Esophagus mucosa (tissue), 1 donor: ENCODE data around the gene PPARGC1A. TPM values are rescaled to one million over a fixed set of nuclear protein-coding genes. Genes with fewer than 3 reads are reported as not detected.

ENCODE experiments used
- ATAC-seq: fragments of 200-7000 bp; cut with Tn5 transposase; one replicate; pipeline ENCODE4 v1.9.1; 2020
- total RNA-seq: library from RNA; stranded (reverse); gene quantifications from one replicate; pipeline ENCODE4 v1.2.4, GENCODE V29; 2023
- donor health status: DM: yes; HTN: yes; CAD: no.

PPARGC1A gene
- 0.60 TPM for total RNA-seq

DNA sequence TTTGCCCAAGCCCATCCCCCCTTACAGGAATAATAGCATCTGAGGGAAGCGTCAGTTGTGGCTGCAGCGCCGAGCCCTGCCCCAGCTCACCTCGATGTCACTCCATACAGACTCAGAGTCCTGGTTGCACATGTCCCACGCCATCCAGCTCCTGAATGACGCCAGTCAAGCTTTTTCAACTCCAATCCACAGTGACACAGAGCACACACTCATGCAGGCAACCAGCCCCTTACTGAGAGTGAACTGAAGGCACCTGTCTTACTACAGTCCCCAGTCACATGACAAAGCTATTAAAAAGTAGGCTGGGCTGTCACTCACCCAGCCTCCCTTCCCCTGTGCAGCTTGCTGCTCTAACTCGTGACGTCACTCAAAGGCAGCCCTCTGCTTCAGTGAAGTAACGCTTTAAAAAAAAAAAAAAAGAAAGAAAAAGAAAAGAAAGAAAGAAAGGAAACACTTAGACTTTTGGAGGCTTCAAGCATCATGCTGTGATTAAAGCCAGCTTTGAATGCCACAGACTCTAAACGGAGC is at the start of gene PPARGC1A:
Gene PPARGC1A (minus strand): TSS at position 234 of the 528 bp plus-strand sequence. CDS start 90 bp downstream, at position 144.
- peak; percentile 81 for ATAC-seq

GRCh38 chr4:23938796-23939195 is 48.9 kb upstream of the PPARGC1A start:
- ATAC-seq, result no peak

- ATAC-seq, result no peak
These were observed 47.3 kb upstream of the PPARGC1A start for GRCh38 chr4:23937173-23937572.

DNA sequence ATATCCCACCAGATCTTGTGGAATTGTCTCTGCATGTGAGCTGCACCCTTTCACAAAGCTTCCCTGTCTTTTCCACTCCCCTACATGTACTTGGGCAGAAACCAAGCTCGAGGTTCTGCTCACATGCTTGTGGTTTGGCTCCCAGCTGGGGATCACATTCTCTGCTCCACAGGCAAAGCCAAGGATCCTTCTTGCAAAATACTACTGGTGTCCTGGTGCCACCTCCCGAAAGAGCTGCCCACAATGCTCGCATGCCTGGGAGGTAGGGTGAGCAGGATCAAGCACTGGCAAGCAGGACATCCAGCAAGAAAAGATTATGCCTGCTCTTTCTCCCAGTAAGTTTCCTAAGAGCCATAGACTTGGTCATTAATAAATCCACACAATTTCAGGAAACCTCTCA is 45.1 kb upstream of the PPARGC1A start:
- ATAC-seq, result peak; percentile 63

DNA sequence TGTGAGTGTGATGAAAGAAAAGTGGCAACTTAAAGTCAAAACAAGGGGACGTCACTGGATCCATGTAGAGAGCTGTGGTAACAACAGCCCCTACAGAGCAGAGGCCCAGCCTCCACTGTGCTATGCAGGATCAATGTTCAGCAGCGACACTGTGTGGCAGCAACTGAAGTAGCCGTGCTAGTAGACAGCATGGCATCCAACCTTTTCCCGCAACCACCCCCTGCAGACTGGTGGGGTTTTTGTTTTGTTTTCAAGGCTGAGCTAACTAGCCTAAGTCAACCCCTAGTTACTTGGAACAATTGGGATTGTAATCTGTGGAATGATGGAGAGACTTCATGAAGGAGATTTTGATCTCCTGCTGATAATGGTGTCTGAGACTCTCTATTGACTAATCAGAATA is 44.4 kb upstream of the PPARGC1A start:
- ATAC-seq, result no peak

DNA sequence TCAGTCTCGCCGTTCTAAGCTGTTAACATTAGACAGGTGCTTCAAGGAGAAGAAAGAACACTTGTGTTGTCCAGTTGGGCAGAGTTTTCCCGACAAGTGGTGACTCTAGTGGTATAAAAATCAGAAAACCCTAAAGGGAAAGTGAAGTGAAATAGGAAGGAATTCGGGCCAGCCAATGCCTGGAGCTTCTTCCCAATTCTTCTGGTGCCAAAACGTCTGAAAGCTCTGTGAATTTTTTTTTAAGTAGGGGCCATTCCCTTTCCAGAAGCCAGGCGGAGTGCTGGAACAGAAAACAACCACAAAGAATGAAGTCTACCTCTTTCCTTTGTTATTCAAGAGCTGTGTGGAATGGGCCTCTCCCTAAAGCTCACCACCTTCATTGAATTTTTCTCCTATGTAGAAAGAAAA is 43.1 kb upstream of the PPARGC1A start:
- ATAC-seq, result no peak

DNA sequence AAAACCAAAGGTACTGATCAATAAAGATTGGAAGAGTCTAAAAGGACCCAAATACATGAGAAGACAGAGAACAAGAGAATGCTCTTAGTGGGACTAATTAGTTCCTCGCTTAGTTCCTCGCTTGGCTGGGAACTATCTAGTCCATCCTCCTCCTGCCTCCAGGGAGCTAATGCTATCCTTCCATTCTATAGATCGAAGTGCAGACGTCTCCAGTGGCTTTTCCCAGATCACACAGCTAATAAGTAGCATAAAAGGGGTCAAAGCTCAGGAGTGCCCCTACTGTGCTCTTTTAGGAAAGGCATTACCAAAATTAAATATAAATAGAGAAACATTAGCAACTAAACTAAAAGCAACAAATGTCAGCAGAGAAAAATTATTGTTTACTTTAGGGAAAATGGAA is 42.3 kb upstream of the PPARGC1A start:
- ATAC-seq, result no peak

DNA sequence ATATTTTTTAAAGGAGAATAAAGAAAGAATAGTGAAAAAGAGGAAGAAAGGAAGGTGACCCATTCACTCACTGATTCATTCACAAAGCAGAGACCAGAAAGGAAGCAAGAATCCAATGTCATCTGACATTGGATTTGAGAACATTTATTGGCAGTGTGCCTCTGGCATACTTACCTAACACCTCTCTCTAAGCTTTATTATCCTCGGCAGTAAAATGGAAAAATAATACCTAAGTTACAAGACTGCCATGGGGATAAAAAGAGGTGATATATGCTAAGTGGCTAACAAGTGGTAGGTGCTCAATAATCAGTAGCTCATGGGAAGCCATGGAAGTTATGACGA is 41.6 kb upstream of the PPARGC1A start:
- no peak for ATAC-seq

- peak; percentile 39 for ATAC-seq
These were observed 41.1 kb upstream of the PPARGC1A start for GRCh38 chr4:23930750-23931488.

DNA sequence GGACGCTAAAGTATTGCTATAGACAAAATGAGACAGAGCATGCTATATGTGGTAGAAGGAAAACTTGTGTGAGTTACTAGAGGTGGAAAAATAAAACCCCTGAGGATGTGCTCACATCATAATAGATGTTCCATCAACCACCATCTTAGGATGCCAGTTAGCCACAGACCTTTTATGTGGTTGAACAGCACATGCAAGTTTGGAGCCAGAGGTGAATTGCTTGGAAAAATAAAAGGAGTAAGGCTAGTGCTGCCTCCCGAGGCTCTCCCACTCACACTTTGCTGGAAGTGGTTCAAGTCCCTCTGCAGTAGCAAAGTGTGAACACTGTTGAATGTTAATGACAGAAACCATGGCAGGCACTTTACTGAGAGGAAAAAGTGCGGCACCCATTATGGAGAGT is 39.4 kb upstream of the PPARGC1A start:
- no peak for ATAC-seq

DNA sequence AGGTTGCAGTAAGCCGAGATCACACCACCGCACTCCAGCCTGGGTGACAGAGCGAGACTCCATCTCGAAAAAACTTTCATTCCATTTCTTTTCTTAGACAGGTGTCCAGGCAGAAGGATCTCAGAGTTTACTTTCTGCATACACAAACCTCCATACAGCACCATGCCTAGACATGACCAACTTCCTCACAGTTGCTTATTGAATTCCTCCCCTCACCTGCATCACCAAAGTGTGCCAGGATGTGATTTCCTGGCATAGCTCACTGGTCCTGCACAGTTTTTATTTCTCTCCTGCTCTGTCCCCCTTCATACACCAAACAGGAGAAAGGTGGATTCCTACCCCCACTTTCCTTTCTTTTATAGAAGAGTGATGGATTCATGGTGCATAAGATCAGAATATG is 34.7 kb upstream of the PPARGC1A start:
- ATAC-seq, result no peak

GRCh38 chr4:23923840-23924239 is 34.0 kb upstream of the PPARGC1A start:
- no peak for ATAC-seq

GRCh38 chr4:23923141-23923540 is 33.3 kb upstream of the PPARGC1A start:
- ATAC-seq, result peak; percentile 51

GRCh38 chr4:23922541-23923111 is 32.8 kb upstream of the PPARGC1A start:
- no peak for ATAC-seq

- ATAC-seq, result no peak
These were observed 32.2 kb upstream of the PPARGC1A start for GRCh38 chr4:23922013-23922412.

DNA sequence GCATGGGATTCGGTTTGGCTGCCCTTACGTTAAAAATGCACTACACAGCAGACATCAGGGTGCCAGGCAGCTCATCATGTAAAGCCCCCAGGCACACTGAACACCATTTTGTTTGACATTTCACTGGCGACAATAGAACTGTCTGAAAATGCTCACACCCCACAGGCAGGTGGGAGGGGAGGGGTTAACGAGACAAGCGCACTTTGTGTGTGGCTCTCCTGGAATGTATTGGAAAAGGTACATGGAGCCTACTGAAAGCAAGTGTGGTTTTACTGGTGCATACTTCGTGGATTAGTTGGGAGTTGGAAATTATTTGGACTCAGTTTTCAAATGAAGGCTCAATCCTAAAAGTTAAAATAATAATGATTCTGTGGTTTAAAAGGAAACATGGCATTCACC is 31.6 kb upstream of the PPARGC1A start:
- ATAC-seq, result no peak

DNA sequence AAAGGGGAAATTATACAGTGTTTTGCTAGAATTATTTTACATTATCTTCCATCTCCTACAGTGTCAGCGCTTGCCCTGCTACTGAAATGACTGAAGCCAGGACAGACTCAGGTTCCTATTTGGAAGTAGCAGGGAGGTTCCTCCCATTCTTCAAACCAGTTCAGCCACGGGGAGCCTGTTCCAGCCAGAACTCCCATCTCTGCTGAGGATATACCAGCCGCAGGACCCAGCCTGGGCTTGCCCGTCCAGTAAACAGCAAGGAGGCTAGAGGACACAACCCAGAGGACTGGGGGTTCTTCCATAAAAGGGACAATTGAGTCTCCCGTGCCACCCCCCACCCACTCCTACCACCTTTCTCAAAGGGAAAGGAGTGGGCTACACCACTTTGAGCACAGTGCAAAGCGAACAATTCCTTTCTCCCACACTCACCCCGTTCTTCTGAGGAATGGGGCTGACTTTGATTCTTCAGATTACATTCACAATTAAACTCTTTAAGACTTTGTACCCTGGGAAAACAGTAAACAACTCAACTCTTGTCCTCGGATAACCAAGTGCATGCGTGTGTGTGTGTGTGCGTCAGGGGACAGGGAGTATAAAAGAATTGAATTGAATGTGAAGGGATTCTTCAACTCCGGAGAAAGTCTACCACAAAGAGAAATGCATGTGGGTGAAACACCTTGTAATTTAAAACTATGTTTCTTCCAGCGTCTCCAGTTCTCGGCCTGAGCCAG is 31.0 kb upstream of the PPARGC1A start:
- ATAC-seq, result peak; percentile 83

GRCh38 chr4:23920296-23920695 is 30.4 kb upstream of the PPARGC1A start:
- no peak for ATAC-seq

- no peak for ATAC-seq
These were observed 26.4 kb upstream of the PPARGC1A start for GRCh38 chr4:23916282-23916681.

DNA sequence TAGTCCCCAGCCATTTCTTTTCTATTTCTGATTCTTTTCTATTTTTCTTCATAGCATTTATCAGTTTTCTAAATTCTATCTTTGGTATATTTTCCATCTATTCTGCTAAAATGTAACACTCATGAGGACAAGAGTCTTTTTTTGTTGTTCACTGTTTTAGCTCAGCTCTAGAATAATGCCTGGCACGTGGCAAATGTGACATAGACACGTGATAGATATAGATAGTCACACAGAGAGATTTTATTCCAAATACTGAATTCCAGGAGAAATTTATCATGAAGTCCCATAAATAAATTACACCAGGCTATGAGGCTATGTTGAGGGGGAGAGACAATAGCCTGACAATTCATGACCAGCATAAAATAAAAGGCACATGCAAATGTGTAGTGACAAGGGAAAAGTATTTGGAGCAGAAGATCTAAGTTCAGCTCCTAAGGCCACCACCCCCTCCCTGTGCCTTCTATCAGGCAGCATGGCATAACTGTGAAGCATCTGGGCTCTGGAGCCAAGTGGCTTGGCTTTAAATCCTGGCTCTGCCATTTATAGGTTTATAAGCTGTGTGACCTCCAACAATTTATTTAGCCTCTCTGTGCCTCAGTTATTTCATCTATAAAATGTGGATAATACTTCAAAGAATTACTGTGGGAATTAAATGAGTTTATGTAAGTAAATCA is 25.7 kb upstream of the PPARGC1A start:
- no peak for ATAC-seq

DNA sequence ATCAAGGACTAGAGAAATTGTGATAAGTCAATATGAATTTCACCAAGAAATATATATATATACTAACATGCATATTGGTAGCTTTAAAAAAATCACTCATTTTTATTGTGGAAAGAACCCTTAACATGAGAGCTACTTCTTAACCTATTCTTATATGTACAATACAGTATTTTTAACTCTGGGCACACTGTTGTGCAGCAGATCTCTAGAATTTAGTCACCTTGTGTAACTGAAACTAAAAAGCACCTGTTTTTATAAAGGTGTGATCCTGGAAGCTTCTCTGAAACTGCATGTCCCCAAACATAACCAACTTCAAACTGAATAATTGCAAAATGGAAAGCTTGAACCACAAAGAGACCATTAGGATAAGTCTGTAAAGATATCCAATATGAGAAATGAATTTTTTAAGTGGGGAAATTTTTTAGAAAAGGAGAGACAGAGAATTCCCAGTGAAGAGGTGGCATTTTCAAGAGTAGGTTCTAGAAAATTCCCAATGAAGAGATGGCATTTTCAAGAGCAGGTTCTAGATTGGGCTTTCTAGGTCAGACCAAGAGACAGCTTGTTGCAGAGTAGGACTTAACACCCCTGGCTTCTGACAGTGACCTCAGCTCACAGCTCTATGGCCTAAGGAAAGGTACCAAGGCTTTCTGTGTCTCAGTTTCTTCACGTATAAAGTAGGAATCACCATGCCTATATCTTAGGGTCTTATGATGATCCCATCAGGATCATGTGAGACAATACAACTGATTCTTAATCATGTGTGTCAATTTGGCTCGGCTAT is 22.0 kb upstream of the PPARGC1A start:
- ATAC-seq, result no peak

DNA sequence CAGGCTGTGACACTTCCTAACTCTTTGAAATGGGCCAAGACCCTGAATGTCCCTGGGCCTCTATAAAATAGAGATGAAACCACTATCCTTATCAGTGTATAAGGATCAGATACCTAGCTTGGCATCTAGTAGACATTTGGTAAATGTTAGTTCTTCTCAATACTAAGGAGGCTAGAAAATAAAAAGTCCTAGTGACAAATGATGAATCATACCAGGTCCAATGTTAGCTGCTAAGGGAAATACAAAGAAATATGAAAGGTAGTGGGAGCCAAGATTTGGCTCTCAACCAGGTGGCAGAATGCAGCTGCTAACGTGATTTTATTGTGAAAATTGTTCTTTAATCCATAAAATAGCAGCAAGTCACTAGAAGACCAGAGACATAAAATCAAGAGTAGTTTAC is 19.8 kb upstream of the PPARGC1A start:
- ATAC-seq, result no peak
